ENCODE measurements around the gene PDGFRA.

DNA sequence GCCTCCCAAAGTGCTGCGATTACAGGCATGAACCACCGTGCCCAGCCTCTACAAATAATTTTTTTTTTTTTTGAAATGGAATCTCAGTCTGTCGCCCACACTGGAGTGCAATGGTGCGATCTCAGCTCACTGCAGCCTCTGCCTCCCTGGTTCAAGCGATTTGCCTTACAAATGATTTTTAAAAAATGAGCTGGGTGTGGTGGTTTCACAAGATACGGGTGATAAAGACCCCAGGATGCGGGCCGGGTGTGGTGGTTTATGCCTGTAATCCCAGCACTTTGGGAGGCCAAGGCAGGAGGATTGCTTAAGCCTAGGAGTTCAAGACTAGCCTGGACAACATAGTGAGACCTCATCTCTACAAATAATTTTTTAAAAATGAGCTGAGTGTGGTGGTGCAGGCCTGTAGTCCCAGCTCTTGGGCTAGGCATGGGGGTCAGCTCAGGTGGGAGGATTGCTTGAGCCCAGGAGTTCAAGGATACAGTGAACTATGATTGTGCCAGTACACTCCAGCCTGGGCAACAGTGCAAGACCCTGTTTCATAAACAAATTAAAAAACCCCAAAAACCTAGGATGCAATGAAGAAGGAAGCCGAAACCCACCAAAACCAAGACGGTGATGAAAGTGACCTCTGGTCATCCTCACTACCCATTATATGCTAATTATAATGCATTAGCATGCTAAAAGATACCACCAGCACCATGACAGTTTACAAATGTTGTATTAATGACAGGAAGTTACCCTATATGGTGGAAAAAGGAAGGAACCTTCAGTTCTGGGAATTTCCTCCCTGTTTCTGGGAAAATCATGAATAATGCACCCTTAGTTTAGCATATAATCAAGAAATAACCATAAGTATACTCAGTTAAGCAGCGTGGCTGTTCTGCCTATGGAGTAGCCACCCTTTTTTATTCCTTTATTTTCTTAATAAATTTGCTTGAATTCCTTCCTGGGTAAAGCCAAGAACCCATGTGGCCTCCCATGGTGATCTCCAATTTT is 27.7 kb downstream of the PDGFRA start:
- TF ChIP-seq CTCF (IDR thresholded peaks at IDR 0.05) (no peak), POLR2A (IDR thresholded peaks at IDR 0.05) (no peak), POLR2AphosphoS5 (IDR thresholded peaks at IDR 0.05) (no peak)
